ENCODE measurements around the gene GABRA5. TPM values are rescaled to one million over a fixed set of nuclear protein-coding genes. Genes with fewer than 3 reads are reported as not detected.

The GABRA5 gene
- total and polyA plus RNA-seq, 2 of the 8 experiments (the other 6 are each of a cell fraction or from before 2014, with no cell fraction given): 15.0 to 29.6 TPM

DNA sequence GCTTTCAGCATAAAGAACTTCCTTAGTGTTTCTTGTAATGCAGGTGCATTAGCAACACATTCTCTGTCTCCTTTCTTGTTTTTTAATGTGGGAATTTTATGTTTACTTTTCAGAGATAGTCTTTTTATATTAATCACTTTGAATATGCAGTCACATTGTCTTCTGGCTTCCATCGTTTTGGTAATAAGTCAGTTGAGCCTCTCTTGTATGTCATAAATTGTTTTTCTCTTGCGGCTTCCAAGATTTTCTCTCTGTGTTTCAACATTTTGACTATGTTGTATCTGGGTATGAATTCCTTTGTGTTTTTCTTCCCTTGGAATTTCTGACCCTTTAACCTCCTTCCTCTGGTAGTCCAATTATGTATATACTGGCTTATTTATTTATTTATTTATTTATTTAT is 129.4 kb downstream of the GABRA5 start:
- H3K56ac ChIP-seq (replicated peaks; ENCODE audit: insufficient read length, low read depth, low read length): no peak overlapping the region
- peaks cover 0 to 9% of the 10 kb centered on the region in 2 experiments; a peak in 3 of 4 replicates for H3K9me3 ChIP-seq (ENCODE audit: insufficient read depth in 2 of 2, low read depth in 1 of 2, low read length in 1 of 2)
- H3K23me2 ChIP-seq (ENCODE audit: low read depth, low read length): no peaks in the 10 kb centered on the region
- H3K23ac ChIP-seq (ENCODE audit: insufficient read length): no peak overlapping the region
- H3K14ac ChIP-seq (ENCODE audit: insufficient read length): no peak overlapping the region
- no peak overlapping the region for H2AK5ac ChIP-seq (ENCODE audit: low read depth, low read length)
- no peak overlapping the region for H4K91ac ChIP-seq (replicated peaks; ENCODE audit: insufficient read length, low read length)
- H2BK12ac ChIP-seq (ENCODE audit: low read depth, low read length): no peak overlapping the region
- H4K5ac ChIP-seq (ENCODE audit: insufficient read length, low read depth, low read length): no peak overlapping the region
- H3K4ac ChIP-seq (replicated peaks; ENCODE audit: insufficient read length, low read depth, low read length): no peak overlapping the region
- TF ChIP-seq ATF2 (IDR thresholded peaks at IDR 0.05; ENCODE audit: low read length): no peak
- H4K8ac ChIP-seq (ENCODE audit: extremely low read depth, insufficient read depth, low read length): no peak overlapping the region
- no peak overlapping the region for H3K4me3 ChIP-seq (ENCODE audit: extremely low read depth in 1 of 4, insufficient read depth in 2 of 4, low read depth in 3 of 4, low read length in 4 of 4)
- no peaks in the 10 kb centered on the region for H3K27me3 ChIP-seq (replicated peaks in 1 of 4; ENCODE audit: control insufficient read depth in 3 of 4, extremely low read depth in 1 of 4, insufficient read depth in 3 of 4, low read length in 3 of 4)
- no peaks in the 10 kb centered on the region for H3K79me1 ChIP-seq (ENCODE audit: low read depth, low read length)
- H2BK5ac ChIP-seq (ENCODE audit: low read depth, low read length): no peak overlapping the region
- ChIA-PET POLR2A (ENCODE audit: partially characterized antibody) (no interaction called here), CTCF (ENCODE audit: partially characterized antibody) (no interaction called here)
- no peak overlapping the region for H3K27ac ChIP-seq (ENCODE audit: low read depth, low read length)
- FAIRE-seq: no peak
- no peak overlapping the region for H2BK15ac ChIP-seq (ENCODE audit: low read length)
- no peak overlapping the region for H3K4me2 ChIP-seq (ENCODE audit: insufficient read depth in 1 of 2, low read depth in 2 of 2, low read length in 2 of 2)
- no peaks in the 10 kb centered on the region for H3K4me1 ChIP-seq (replicated peaks in 1 of 4; ENCODE audit: control insufficient read depth in 3 of 4, insufficient read depth in 4 of 4, low read length in 3 of 4)
- 84% methylated on average over 2 of the region's 2 CpGs; no CpG with 5 or more reads in 1 of the 2 experiments for WGBS, 2 experiments (ENCODE audit: extremely low coverage in 1 of 2, insufficient coverage in 1 of 2, insufficient read length in 1 of 2, insufficient replicate concordance in 2 of 2, low coverage in 1 of 2, low lambda C conversion rate in 2 of 2, missing lambda C conversion rate in 1 of 2)
- no peak overlapping the region for H2BK120ac ChIP-seq (replicated peaks; ENCODE audit: low read depth, low read length)
- no peak overlapping the region for H3K9ac ChIP-seq (replicated peaks in 1 of 4; ENCODE audit: extremely low read depth in 1 of 4, low read depth in 3 of 4, low read length in 3 of 4)
- no peak overlapping the region for H2BK20ac ChIP-seq (ENCODE audit: low read length)
- DNase-seq (ENCODE audit: low read depth in 1 of 2, low spot score in 2 of 2): no peak
- H3K36me3 ChIP-seq (ENCODE audit: control insufficient read depth in 2 of 4, insufficient read depth in 4 of 4, low read length in 3 of 4): no peaks in the 10 kb centered on the region
- H4K20me1 ChIP-seq (replicated peaks in 1 of 2; ENCODE audit: control insufficient read depth in 1 of 2, insufficient read depth in 2 of 2, low read length in 2 of 2): no peaks in the 10 kb centered on the region
- no peaks in the 10 kb centered on the region for H3K79me2 ChIP-seq (ENCODE audit: control insufficient read depth in 1 of 2, insufficient read depth in 2 of 2, low read length in 2 of 2)
- no peak overlapping the region for H2AFZ ChIP-seq (ENCODE audit: low read length)
- H3K18ac ChIP-seq (ENCODE audit: extremely low read depth, low read length): no peak overlapping the region

Other genes with a start within 250 kb of the GABRA5 start
- 163 TPM in 2 replicates for gene GABRB3, start 94.0 kb upstream of the GABRA5 start, total RNA-seq (2021; fragmentation: NEBNext Ultra II Directional; extraction: Animal tissue kit (Norgen Biotek cat#: 25700))
- gene GABRB3, start 94.0 kb upstream of the GABRA5 start, polyA plus RNA-seq (2011; rRNA removed): 88.5 and 98.8 TPM in 2 replicates
- gene GABRG3, start 104.1 kb downstream of the GABRA5 start, total RNA-seq (2021; fragmentation: NEBNext Ultra II Directional; extraction: Animal tissue kit (Norgen Biotek cat#: 25700)): 0.80 and 1.3 TPM in 2 replicates
- gene GABRG3, start 104.1 kb downstream of the GABRA5 start, polyA plus RNA-seq (2011; rRNA removed): 0.05 and 0.17 TPM in 2 replicates

Data from H1 (cell line).